ENCODE data around the gene PFN3. TPM values are rescaled to one million over a fixed set of nuclear protein-coding genes. Genes with fewer than 3 reads are reported as not detected.

Gene PFN3
- total RNA-seq, 6 experiments from 2014 or later: not detected

DNA sequence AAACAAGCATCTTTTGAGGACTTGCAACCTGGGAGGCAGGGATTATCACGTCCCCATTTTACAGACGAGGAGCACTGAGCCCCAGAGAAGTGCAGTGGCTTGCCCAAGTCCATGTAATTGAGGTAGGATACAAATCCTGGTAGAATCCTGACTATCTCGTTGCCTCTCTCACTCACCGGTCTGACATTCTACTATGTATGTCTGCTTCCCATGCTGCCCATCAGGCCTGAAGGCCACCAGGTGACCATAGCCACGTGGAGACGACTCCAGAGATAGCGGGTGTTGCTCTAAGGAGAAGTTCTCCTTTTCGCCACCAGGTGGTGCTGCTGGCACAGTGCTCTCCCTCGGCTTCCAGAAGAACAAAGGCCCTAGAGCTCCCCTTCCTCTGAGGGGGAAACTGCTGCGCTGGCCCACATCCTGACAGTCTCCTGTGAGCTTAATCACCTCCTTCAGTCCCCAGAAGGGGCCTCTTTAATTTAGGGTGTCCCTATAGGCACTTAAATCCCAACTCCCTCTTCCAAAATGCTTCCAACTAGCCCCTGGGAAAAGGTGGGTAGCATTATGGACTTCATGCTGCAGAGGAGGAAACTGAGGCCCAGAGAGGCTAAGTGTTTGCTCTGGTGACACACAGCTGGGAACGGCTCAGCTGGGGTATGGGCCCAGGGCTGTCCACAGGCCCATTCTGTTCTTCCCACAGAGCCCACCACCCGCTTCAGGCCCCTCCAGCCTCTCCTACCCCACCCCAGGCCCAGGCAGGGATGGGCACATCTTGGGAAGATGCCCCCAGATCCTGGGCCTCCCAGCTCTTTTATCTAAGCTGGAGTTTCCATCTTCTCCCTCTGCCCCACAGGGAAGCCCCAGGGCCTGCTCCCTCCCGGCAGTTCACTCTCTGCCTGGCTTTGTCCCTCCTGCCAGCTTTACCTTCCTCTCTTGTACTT is 9.8 kb downstream of the PFN3 start:
- Mint-ChIP-seq H3K4me1 (ENCODE audit: low read depth) (peaks cover 27% of the 10 kb centered on the region), H3K27me3 (ENCODE audit: insufficient read depth) (peaks cover 21% of the 10 kb centered on the region), H3K36me3 (ENCODE audit: low read depth) (no peaks in the 10 kb centered on the region), H3K9me3 (no peaks in the 10 kb centered on the region), H3K27ac (peak overlapping the region; percentile 98), H3K4me3 (peak overlapping the region; percentile 83)
- peak; percentile 72 for DNase-seq
- TF ChIP-seq, protein P1, sequence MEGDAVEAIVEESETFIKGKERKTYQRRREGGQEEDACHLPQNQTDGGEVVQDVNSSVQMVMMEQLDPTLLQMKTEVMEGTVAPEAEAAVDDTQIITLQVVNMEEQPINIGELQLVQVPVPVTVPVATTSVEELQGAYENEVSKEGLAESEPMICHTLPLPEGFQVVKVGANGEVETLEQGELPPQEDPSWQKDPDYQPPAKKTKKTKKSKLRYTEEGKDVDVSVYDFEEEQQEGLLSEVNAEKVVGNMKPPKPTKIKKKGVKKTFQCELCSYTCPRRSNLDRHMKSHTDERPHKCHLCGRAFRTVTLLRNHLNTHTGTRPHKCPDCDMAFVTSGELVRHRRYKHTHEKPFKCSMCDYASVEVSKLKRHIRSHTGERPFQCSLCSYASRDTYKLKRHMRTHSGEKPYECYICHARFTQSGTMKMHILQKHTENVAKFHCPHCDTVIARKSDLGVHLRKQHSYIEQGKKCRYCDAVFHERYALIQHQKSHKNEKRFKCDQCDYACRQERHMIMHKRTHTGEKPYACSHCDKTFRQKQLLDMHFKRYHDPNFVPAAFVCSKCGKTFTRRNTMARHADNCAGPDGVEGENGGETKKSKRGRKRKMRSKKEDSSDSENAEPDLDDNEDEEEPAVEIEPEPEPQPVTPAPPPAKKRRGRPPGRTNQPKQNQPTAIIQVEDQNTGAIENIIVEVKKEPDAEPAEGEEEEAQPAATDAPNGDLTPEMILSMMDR (IDR thresholded peaks at IDR 0.05): peak; percentile 99

DNA sequence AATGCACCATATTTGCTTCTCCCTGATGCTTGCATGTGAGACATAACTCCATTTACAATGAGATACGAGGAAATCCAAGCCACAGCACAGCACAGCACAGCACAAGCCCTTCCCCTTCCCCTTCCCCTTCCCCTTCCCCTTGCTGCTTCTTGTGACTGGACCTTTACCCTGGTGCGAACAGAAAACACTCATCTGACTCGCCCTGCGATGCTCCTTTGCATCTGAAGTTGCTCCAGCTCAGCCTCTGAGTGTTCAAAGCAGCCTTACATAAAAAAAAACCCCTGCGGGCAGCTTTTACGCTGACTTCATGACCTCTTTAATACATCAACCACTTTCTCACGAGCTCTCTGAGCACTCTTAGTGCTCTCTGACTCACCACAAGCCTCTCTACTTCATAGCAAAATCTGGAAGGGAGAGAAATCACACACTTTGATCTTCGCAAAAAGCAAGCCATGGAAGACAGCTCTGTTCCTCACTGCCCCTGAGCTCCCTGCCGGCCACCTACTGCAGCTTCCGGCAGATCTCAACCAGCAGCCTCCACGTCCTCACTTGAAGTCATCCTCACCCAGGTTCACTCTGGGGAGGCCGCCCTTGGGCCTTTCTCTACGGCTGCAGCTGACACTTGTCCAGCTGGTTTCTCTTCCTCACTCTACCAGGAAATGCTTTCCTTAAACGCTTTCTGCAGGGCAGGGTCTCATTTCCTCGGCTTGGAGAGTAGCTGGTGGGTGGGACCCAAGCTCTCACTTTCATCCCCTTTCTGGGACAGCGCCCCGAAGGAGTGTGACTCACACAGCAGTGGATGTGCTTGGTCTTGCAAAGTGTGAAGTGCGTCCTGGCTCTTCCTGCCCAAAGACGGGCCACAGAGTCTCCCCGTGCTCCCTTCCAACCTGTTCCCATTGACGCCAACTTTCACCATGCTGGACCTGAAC is 11.0 kb downstream of the PFN3 start:
- Mint-ChIP-seq H3K9me3 (no peaks in the 10 kb centered on the region), H3K27me3 (ENCODE audit: insufficient read depth) (peaks cover 16% of the 10 kb centered on the region), H3K27ac (peak overlapping the region; percentile 98), H3K36me3 (ENCODE audit: low read depth) (no peaks in the 10 kb centered on the region), H3K4me3 (peak overlapping the region; percentile 83), H3K4me1 (ENCODE audit: low read depth) (peaks cover 27% of the 10 kb centered on the region)
- TF ChIP-seq, protein P1 (IDR thresholded peaks at IDR 0.05): no peak
- peak; percentile 96 for DNase-seq

DNA sequence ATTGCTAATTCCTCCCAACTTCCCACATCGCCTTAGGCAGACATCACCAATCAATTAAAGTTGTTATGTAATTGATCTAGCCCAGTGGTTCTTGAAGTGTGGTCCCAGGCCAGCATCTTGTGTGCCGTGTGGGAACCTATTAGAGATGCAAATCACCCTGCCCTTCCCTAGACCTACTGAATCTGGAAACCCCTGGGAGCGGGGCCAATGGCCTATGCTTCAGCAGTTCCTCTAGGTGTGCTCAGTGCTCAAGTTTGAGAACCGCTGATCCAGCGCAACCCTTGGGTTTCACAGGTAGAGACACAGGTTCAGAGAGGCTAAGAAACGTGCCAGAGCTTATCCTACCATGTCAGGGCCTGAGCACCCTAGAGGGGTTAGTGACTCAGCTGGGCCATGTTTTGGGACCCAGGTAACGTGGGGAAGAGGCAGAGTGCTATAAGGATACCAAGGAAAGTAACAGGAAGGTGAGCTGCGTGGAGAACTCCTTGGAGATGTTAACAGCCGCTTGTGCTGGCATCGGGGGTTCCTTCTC is 11.9 kb downstream of the PFN3 start:
- Mint-ChIP-seq H3K4me3 (no peak overlapping the region; the same call in 1 of the 2 replicates), H3K27me3 (ENCODE audit: insufficient read depth) (peaks cover 23% of the 10 kb centered on the region), H3K36me3 (ENCODE audit: low read depth) (no peaks in the 10 kb centered on the region), H3K27ac (peak overlapping the region; percentile 98), H3K4me1 (ENCODE audit: low read depth) (peaks cover 27% of the 10 kb centered on the region), H3K9me3 (no peaks in the 10 kb centered on the region)
- TF ChIP-seq, protein P1 (IDR thresholded peaks at IDR 0.05): no peak
- no peak for DNase-seq

DNA sequence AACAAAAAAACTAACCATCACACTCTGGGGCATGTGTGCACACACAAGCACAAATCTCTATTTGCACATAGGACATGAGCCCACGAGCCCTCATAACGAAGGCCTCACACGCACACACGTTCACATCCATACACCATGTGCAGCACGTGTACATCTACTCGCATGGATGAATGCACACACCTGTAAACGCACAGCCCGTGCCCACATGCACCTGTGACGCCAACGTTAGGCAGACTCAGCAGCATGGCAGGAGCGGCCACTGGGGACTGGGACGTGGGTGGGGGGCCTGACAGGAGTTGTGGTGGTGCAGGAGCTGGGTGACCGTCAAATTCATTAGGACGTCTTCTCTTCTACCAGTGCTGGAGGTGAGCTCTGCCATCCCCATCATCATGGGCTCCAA is 13.1 kb downstream of the PFN3 start:
- no peak for DNase-seq
- H3K36me3 Mint-ChIP-seq (ENCODE audit: low read depth): no peaks in the 10 kb centered on the region
- TF ChIP-seq, protein P1 (IDR thresholded peaks at IDR 0.05): no peak
- no peak overlapping the region for H3K4me3 Mint-ChIP-seq
- H3K27ac Mint-ChIP-seq: no peak overlapping the region
- no peaks in the 10 kb centered on the region for H3K9me3 Mint-ChIP-seq
- peaks cover 24% of the 10 kb centered on the region for H3K27me3 Mint-ChIP-seq (ENCODE audit: insufficient read depth)
- H3K4me1 Mint-ChIP-seq (ENCODE audit: low read depth): peaks cover 27% of the 10 kb centered on the region

DNA sequence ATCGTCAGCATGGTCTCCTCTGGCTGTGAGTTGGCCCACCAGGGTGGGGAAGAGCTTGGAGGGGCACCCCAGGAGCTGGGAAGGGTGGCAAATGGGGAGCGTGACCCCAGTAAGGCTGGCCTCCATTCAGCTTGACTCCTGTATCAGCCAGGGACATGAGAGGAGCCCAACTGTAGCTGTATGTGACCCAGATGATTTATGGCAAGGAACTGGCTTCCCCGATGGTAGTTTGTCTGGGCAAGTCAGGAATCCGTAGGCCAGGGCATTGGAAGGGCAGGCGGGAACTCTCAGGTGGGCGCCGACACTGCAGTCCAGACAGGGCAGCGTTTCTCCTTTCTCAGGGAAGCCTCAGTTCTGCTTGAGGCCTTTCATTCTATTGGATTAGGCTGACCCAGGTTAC is 13.9 kb downstream of the PFN3 start:
- H3K9me3 Mint-ChIP-seq: no peaks in the 10 kb centered on the region
- H3K4me3 Mint-ChIP-seq: no peak overlapping the region
- no peaks in the 10 kb centered on the region for H3K36me3 Mint-ChIP-seq (ENCODE audit: low read depth)
- DNase-seq: no peak
- no peak overlapping the region for H3K27ac Mint-ChIP-seq
- TF ChIP-seq, protein P1 (IDR thresholded peaks at IDR 0.05): no peak
- H3K27me3 Mint-ChIP-seq (ENCODE audit: insufficient read depth): peaks cover 26% of the 10 kb centered on the region
- H3K4me1 Mint-ChIP-seq (ENCODE audit: low read depth): peaks cover 27% of the 10 kb centered on the region
